Measurements from ENCODE around the gene PCLAF.
"Not testable (repeated sequence)": the region's sequence is repeated elsewhere in the genome, so short reads cannot be mapped to it uniquely, and the experiment has no call there.

Gene PCLAF

DNA sequence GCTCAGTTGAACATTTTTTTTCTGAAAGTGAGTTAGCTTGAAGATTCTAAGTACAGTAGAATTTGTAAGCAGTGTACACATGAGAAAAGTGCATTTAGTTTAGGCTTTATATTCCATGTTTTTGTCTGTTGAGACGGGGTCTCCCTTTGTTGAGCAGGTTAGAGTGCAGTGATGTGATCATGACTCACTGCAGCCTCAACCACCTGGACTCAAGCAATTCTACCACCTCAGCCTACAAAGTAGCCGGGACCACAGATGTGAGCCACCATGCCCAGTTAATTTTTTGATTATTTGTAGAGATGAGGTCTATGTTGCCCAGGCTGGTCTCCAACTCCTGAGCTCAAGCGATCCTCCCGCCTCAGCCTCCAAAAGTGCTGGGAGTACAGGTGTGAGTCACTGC lies 20.0 kb downstream of the PCLAF start:
- no peak for DNase-seq (ENCODE audit: low read depth)

DNA sequence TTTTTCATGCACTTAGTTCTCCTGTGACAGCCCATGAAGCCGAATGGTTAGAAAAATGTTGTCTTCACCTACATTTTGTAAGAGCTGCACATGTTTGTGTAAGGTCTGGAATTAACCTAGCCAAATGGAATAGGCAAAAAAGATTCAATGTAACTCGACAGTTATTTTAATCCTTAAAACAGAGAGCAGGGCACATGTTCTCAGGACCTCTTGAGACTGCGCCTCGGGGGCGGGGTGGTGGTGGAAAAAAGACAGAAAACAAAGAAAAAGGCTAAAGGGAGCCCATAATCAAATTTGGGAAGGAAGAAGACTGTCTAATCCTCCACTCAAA lies 24.6 kb downstream of the PCLAF start:
- DNase-seq (ENCODE audit: low read depth) = no peak

GRCh38 chr15:64355944-64356709 lies 25.1 kb downstream of the PCLAF start, which contains the start of gene CSNK1G1:
Gene CSNK1G1, minus strand, starts transcription at chr15:64356173. Its CDS starts 55,674 bp downstream, at chr15:64300499.
- DNase-seq (ENCODE audit: low read depth) = peak; percentile 93

GRCh38 chr15:64355348-64355943 lies 25.8 kb downstream of the PCLAF start:
- DNase-seq (ENCODE audit: low read depth) = no peak

DNA sequence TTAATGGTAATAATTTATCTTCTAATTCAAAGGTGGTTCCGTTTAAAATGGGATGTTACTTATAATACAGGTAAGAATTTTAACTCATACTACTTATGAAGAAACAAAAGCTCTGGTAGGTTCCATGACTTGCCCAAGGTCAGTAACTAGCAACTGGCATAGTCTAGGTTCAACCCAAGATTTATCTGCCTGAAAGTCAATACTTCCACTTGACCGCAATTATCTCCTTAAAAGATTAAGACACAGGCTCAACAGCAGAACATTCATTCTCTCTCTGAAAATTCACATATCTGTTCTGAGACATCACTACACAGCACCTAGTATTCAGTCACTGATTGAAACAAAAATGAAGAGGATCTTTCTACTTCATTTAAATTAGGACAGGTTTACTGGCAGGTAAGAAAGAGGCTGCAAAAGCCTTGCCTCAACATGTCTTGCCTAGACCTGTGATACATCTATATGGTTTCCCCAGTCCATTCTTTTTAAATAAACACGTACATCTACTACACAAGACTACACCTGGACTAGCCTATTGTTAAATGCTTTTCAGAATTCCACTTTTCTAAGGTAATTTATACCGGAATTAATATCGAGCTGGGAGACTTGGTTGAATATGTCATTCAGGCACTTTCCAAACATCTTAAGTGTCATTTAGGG lies 26.4 kb downstream of the PCLAF start:
- no peak for DNase-seq (ENCODE audit: low read depth)

- no peak for DNase-seq (ENCODE audit: low read depth)
Observed at GRCh38 chr15:64351265-64351664, 30.0 kb downstream of the PCLAF start.

- no peak for DNase-seq (ENCODE audit: low read depth)
Observed at GRCh38 chr15:64349375-64349774, 31.9 kb downstream of the PCLAF start.

GRCh38 chr15:64348455-64348854 lies 32.8 kb downstream of the PCLAF start:
- no peak for DNase-seq (ENCODE audit: low read depth)

GRCh38 chr15:64346242-64346641 lies 35.0 kb downstream of the PCLAF start:
- not testable (repeated sequence) for DNase-seq (ENCODE audit: low read depth)

GRCh38 chr15:64344651-64345294 lies 36.5 kb downstream of the PCLAF start:
- no peak for DNase-seq (ENCODE audit: low read depth)

DNA sequence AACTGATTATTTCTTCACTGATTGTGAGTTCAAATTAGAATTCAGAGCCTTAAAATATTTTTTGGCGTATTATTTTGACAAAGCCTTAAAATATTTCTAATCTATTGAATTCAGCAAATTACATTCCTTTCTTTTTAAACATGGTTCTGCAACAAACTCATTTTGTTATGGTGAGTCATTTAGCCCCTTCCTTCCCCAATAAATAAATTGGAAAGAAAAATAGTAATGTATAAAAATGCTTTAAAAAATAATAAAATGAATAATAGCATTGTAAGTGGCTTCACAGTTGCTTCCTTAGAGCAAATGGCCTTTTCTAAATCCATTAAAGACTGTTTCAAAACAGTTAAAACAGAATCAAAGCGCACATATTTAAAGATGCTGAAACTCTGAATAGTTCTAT lies 37.4 kb downstream of the PCLAF start:
- DNase-seq (ENCODE audit: low read depth) = no peak

DNA sequence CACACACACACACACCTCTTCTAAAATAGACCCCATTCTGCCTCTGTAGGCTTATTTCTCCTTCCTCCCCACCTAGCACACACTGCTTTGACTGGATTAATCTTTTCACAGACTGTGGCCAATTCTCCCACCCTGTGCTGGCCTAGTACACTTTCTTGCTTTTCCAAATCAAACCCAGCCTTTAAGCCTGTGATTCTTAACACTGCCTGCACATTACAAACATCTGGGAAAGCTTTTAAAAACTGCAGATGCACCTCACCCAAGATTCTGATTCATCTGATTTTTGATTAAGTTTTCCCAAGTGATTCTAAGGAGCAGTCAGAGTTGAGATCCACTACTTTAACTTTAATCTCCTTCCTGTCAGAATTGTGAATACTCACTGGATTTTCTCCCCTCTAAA lies 38.0 kb downstream of the PCLAF start:
- no peak for DNase-seq (ENCODE audit: low read depth)

- no peak for DNase-seq (ENCODE audit: low read depth)
Observed at GRCh38 chr15:64341961-64342360, 39.3 kb downstream of the PCLAF start.

- DNase-seq (ENCODE audit: low read depth) = no peak
Observed at GRCh38 chr15:64340355-64340754, 40.9 kb downstream of the PCLAF start.

- no peak for DNase-seq (ENCODE audit: low read depth)
Observed at GRCh38 chr15:64337761-64338160, 43.5 kb downstream of the PCLAF start.

GRCh38 chr15:64333986-64334929 lies 47.0 kb downstream of the PCLAF start:
- DNase-seq (ENCODE audit: low read depth) = peak; percentile 7

GRCh38 chr15:64333516-64333915 lies 47.7 kb downstream of the PCLAF start:
- DNase-seq (ENCODE audit: low read depth) = no peak

- DNase-seq (ENCODE audit: low read depth) = not testable (repeated sequence)
Observed at GRCh38 chr15:64331668-64332067, 49.6 kb downstream of the PCLAF start.

- DNase-seq (ENCODE audit: low read depth) = not testable (repeated sequence)
Observed at GRCh38 chr15:64326975-64327374, 54.3 kb downstream of the PCLAF start.

DNA sequence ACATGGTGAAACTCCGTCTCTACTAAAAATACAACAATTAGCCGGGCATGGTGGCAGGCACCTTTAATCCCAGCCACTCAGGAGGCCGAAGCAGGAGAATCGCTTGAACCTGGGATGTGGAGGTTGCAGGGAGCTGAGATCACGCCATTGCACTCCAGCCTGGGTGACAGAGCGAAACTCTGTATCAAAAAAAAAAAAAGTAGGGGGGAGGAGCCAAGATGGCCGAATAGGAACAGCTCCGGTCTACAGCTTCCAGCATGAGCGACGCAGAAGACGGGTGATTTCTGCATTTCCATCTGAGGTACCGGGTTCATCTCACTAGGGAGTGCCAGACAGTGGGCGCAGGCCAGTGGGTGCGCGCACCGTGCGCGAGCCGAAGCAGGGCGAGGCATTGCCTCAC lies 54.8 kb downstream of the PCLAF start:
- not testable (repeated sequence) for DNase-seq (ENCODE audit: low read depth)

DNA sequence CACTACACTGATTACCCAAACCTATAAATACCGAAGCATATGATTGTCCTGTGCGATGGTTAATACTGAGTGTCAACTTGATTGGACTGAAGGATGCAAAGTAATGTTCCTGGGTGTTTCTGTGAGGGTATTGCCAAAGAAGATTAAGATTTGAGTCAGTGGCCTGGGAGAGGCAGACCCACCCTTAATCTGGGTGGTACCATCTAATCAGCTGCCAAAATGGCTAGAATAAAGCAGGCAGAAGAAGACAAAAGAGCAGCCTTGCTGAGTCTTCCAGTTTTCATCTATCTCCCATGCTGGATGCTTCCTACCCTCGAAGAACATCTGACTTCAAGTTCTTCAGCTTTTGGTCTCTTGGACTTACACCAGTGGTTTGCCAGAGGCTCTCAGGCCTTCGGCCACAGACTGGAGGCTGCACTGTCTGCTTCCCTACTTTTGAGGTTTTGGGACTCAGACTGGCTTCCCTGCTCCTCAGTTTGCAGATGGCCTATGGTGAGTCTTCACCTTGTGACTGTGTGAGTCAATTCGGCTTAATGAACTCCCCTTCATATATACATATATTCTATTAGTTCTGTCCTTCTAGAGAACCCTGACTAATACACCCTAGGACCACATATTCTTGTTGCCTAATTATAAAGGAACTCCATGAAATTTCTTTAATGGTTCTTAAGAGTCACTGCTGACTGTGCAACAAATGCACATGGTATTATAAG lies 56.9 kb downstream of the PCLAF start:
- no peak for DNase-seq (ENCODE audit: low read depth)
